GM12873 (cell line): ENCODE data around the gene PIBF1.

Source experiments
- CTCF ChIP-seq: IDR thresholded peaks from 2 replicates; pipeline ENCODE4 v1.5.1; 2012; ENCODE audit warnings: low read depth, mild to moderate bottlenecking, moderate library complexity, low read length, control low read depth; ENCODE audit not compliant: insufficient read depth; ENCODE audit errors: missing control alignments

PIBF1 gene

GRCh38 chr13:72852207-72852606 lies 70.3 kb downstream of the PIBF1 start:
- TF ChIP-seq CTCF: no peak

- no peak for TF ChIP-seq CTCF
Observed at GRCh38 chr13:72853000-72853399, 71.1 kb downstream of the PIBF1 start.

- TF ChIP-seq CTCF: no peak
Observed at GRCh38 chr13:72864142-72865011, 82.4 kb downstream of the PIBF1 start.

GRCh38 chr13:72868229-72868628 lies 86.3 kb downstream of the PIBF1 start:
- TF ChIP-seq CTCF: no peak

GRCh38 chr13:72875233-72875632 lies 93.3 kb downstream of the PIBF1 start:
- no peak for TF ChIP-seq CTCF

- TF ChIP-seq CTCF: no peak
Observed at GRCh38 chr13:72884101-72884500, 102.2 kb downstream of the PIBF1 start.

GRCh38 chr13:72886272-72887067 lies 104.5 kb downstream of the PIBF1 start:
- TF ChIP-seq CTCF: no peak
